Choroid plexus epithelial cell (primary cell): ENCODE data around the gene GALNT7.

Source experiments
- DNase-seq: peaks from one replicate; pipeline ENCODE4 v3.0.0-alpha.2; 2010; ENCODE audit warnings: low read depth
- H3K4me3 ChIP-seq: 2 replicates; pipeline ENCODE4 v1.5.1; 2011; ENCODE audit warnings: low read depth, mild to moderate bottlenecking, control low read depth, low read length, moderate library complexity
- CTCF ChIP-seq: conservative IDR thresholded peaks from 2 replicates; pipeline ENCODE4 v1.5.1; 2011; ENCODE audit warnings: low read depth, mild to moderate bottlenecking, control low read depth, inconsistent platforms, low read length, moderate library complexity

The GALNT7 gene

DNA sequence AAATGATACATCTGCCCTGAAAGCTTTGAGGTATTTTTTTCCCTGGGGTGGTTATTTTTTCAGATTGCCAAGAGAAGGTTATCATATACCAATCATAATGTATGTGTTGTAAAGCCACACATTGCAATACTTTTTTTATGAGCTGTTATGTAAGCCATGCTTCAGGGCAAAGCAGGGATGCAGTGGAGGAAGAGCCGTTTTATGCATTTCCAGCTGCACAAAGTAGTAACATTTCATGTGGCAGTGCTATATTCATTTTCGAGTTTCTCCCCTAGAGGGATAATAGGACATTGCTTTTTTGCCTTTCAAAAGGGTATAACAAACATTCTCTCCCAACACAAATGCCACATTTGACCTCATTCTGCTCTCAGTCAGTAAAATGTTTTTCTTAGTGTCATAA is 68.5 kb downstream of the GALNT7 start:
- DNase-seq: no peak
- H3K4me3 ChIP-seq: no peak overlapping the region
- peak; percentile 15 for TF ChIP-seq CTCF

- no peak overlapping the region for H3K4me3 ChIP-seq
- TF ChIP-seq CTCF: no peak
- no peak for DNase-seq
These were observed 69.2 kb downstream of the GALNT7 start for GRCh38 chr4:173237762-173238161.

DNA sequence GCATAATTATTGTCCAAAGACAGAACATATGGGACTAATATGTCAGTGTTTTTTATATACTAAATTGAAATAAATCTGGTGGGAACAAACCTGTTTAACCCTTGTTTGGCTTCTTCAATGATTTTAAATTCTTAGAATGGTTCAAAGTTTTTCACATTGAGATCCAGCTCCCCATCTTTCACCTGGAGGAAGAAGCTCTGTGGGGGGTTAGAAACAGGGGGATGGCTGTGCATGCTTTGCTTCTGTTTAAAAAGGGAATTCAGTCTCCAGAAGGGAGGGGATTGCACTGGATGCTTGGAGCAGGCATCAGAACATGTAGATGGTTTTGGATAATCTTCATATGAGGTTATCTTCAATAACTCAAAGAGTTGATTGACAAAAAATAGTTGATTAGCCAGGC is 72.1 kb downstream of the GALNT7 start:
- H3K4me3 ChIP-seq: no peak overlapping the region
- DNase-seq: no peak
- no peak for TF ChIP-seq CTCF

- H3K4me3 ChIP-seq: no peak overlapping the region
- peak; percentile 39 for DNase-seq
- TF ChIP-seq CTCF: no peak
These were observed 74.0 kb downstream of the GALNT7 start for GRCh38 chr4:173242466-173243250.

GRCh38 chr4:173243321-173243720 is 74.7 kb downstream of the GALNT7 start:
- H3K4me3 ChIP-seq: no peak overlapping the region
- peak; percentile 89 for DNase-seq
- TF ChIP-seq CTCF: no peak

GRCh38 chr4:173243917-173244658 is 75.5 kb downstream of the GALNT7 start:
- H3K4me3 ChIP-seq: no peak overlapping the region
- no peak for DNase-seq
- TF ChIP-seq CTCF: no peak
